Left colon (tissue), 2 donors: ENCODE measurements around the gene SNCA. TPM values are rescaled to one million over a fixed set of nuclear protein-coding genes. Genes with fewer than 3 reads are reported as not detected.

ENCODE experiments used
- ATAC-seq: fragments of 200-7000 bp; cut with Tn5 transposase; one replicate; pipeline ENCODE4 v1.9.1; 2020; ENCODE audit warnings: mild to moderate bottlenecking, moderate library complexity
- DNase-seq, 2 donors: peaks; one replicate each; pipeline ENCODE4 v3.0.0-alpha.2; 2020
- intact Hi-C, 2 donors: fragments of 100-400 bp; cut with DNase I in 1 of 2; cut with micrococcal nuclease in 1 of 2; formaldehyde crosslinking; loops; one replicate each; pipeline versions ENCODE4 v1.11.2 to v1.14.0; 2022; cut with DNase I, micrococcal nuclease
- total RNA-seq, 2 donors: library from RNA; stranded (reverse); fragmentation: NEBNext Ultra II Directional; extraction: Animal tissue kit (Norgen Biotek cat#: 25700); gene quantifications; one replicate each; pipeline ENCODE4 v1.2.1, GENCODE V29; 2021
- donor health status: DM: no; HTN: no; CAD: no.
- donor health status: DM: yes; HTN: yes; CAD: no.

The SNCA gene
- total RNA-seq, 2 donors from 2014 or later = 1.4 to 3.9 TPM

DNA sequence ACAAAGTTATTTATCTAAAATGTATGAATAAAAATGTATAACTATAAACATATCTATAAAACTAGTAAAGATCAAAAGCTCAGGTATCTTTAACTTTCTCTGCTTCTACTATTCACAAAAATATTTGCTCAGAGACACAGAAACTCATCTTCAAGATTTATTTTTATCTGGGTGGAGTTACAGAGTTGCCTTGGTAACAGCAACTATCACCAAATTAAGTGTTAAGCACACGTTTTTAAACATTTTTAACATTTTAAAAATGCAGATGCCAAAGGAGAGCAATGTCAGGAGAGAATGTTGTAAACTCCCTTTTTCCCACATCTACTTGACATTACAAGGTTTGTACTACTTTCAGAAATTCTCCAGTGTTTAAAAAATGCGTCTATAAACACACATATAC is 71.4 kb downstream of the SNCA start:
- ATAC-seq (no peak), DNase-seq (no peak)
- intact Hi-C loops = no loop called here

- no peak for DNase-seq
- intact Hi-C loops = no loop called here
- no peak for ATAC-seq
Measured at GRCh38 chr4:89762311-89762710, 74.7 kb downstream of the SNCA start.

GRCh38 chr4:89759426-89759825 is 77.5 kb downstream of the SNCA start:
- intact Hi-C loops = no loop called here
- DNase-seq = no peak
- ATAC-seq = no peak

DNA sequence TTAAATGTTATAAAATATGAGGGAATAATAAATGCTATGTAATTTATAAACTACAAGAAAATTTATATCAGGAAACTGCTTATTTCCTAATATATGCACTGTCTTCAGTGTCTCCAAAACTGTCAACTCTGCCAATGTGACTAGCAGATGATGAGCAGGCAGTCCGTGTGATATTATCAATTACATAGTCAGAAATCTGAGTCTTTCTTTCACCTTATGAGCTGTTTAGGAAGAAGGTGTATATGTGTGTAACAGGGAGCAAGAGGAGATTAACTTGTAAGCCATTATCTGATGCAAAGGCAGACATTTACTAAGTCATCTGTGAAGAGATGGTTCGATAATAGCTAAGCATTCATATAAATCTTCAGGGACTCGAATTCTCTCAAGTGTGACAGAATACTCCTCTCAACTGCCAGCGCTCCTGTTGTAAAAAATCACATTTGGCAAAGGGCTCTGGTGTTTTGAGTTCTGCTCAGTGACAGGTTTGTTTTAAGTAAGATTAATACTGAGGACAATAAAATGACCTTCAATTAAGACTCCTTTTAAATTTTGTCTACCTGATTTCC is 79.7 kb downstream of the SNCA start:
- DNase-seq (no peak), ATAC-seq (no peak)
- intact Hi-C loops = no loop called here

GRCh38 chr4:89755220-89755619 is 81.7 kb downstream of the SNCA start:
- DNase-seq (no peak), ATAC-seq (no peak)
- intact Hi-C loops = no loop called here

DNA sequence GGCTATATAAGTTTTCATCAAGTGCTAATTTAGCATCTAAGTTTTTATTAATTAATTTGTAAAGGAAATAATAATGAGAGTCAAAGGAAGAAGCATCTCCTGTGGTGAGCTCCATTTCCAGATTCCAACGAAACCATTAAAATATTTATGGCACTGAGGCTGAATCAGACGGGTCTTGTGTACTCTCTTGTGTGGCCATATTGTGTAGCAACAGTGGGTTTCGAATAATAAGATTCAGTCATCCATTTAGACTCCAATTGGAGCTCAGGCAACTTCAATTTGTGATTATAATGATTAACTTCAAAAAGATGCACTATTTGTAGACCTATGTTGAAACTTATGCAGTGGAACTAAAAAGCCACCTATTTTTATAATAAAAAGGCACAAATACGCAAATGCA is 82.4 kb downstream of the SNCA start:
- no peak for DNase-seq
- intact Hi-C loops = no loop called here
- ATAC-seq = no peak

GRCh38 chr4:89753601-89754066 is 83.3 kb downstream of the SNCA start:
- no peak for DNase-seq
- intact Hi-C loops = no loop called here
- ATAC-seq = peak; percentile 52

DNA sequence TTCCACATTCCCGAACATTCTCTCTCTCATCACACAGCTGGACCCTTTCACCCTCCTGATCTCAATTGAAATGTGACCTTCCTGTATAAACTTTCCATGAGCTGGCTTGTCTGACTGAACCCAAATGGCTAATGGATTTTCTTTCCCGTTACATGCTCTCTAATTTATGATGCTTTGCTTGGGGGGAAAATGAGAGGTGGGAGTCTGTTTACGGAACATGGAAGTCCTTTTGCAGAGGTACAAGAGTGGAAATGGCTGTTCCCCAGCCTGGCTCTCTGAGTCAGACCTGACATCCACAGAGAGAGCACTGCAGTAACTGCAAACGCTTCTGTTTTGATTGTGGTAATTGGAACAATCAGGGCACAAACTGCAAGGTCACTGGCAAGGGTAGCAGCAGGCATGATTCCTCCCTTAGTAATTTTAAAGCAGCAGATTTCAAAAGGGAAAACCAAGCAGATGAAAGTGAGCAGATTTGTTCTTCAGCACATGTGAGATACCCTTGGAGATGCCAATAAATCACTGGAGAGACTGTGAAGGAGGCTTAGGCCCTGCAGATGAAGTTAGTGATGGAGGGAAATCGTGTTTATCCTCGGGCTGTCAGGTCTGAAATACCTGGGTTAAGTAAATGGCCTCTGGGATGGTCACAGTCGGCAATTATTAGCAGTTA is 83.9 kb downstream of the SNCA start:
- intact Hi-C loops = no loop called here
- ATAC-seq (no peak), DNase-seq (no peak)

DNA sequence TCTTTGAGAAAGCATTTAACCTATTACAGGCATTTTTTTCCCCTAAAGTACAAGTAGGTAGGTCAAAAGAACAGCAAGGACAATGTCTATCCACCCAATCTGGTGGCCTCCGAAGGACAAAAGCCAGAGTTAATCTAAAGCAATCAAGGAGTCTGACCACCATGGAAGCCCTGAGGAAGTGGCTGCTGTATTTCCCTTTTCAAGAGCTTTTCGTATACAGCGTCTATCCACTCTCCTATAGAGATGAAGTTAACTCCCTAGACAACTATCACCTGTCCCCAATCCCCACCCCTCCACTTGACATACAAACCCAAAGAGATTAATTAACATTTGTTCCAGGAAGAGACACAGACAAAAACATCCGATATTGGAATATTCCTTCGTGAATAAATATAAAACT is 85.5 kb downstream of the SNCA start:
- ATAC-seq (no peak), DNase-seq (no peak)
- intact Hi-C loops = no loop called here

DNA sequence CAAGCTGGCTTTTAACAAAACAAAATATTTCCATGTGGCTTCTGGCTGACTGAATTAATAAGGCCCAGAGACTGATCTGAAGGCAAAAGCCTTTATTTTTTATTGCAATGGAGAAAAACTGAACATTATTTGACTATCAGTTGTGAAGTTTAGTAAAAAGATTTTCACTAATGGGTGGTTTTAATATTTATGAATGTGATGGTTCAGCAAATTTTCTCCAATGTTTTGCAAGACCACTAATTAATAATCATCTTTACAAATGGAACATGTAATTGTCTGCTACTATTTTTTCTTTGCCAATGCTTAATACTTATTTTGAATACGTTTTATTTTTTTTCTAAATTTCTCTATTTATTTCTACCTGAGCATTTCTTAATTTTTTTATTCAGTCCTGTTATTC is 90.6 kb downstream of the SNCA start:
- ATAC-seq = no peak
- intact Hi-C loops = no loop called here
- no peak for DNase-seq

- ATAC-seq (no peak), DNase-seq (no peak)
- intact Hi-C loops = no loop called here
Measured at GRCh38 chr4:89745708-89746107, 91.3 kb downstream of the SNCA start.

DNA sequence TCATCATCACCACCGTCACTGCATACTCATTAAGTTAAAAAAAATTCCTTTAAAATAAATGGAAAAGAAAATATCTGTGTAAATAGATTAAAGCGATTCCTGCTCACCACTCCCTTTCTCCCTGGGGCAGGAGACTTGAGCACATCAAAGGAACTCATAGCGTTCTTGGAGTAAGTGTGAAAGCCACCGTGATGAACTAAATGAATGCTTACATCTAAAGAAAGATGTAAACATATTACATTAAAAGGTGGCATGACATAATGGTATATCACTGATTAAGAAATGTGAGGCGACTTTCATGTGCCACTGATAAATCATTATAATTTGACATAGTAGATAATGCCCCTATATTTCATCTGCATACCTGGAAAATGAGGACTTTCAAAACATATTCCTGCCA is 92.0 kb downstream of the SNCA start:
- intact Hi-C loops = no loop called here

DNA sequence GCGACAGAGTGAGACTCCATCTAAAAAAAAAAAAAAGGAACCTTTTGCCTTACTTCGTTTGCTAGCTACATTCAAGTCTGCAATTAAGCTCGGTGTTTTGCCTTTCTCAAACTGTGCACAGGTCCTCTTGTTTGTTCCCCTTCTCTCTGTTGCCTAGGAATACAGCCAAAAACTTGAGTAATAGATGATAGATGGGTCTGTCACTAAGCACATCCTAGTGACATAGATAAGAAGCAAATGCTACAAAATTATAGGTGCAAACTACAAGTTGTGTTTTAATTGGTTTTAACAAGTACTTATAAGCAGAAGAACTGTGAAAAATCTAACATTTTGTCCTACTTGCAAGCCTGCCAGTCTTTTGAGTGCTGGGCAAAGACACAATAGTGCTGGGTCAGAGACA is 95.2 kb downstream of the SNCA start:
- ATAC-seq = no peak
- intact Hi-C loops = no loop called here
- no peak for DNase-seq

More for the DNA sequence above, 92.0 kb downstream of the SNCA start:
- ATAC-seq (no peak), DNase-seq (no peak)

DNA sequence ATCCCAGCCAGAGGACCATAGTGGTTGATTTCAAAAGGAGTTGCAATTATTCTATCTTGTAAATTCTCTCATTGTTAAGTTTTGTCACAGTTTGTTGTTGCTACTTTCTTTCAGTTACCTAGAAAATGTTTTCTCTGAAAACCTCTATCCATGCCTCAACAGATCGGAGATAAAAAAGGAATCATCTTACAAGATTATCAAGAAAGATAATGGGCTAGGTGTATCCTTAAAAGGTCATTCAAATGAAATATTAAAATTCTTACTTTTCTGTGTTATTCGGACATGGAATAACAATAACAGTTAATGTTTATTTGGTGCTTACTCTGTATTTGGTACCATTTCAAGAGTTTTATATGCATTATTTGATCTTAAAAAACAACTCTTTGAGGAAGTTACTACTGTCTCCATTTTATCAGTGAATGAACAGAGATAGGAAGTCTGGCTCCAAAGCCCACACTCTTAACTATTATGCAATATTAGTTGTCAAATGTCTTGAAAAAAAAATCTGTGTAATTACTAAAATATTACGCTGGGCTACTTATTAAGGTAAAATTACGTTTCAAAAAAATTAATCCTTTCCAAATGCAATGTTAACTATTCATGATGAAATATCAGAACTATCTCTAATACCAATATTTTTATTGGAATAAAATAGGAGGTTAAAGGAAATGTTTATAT is 97.5 kb downstream of the SNCA start:
- intact Hi-C loops = no loop called here
- DNase-seq (no peak), ATAC-seq (no peak)

- intact Hi-C loops = no loop called here
- ATAC-seq (no peak), DNase-seq (no peak)
Measured at GRCh38 chr4:89737888-89738287, 99.1 kb downstream of the SNCA start.

- no peak for DNase-seq
- no peak for ATAC-seq
- intact Hi-C loops = no loop called here
Measured at GRCh38 chr4:89733946-89734345, 103.0 kb downstream of the SNCA start.

DNA sequence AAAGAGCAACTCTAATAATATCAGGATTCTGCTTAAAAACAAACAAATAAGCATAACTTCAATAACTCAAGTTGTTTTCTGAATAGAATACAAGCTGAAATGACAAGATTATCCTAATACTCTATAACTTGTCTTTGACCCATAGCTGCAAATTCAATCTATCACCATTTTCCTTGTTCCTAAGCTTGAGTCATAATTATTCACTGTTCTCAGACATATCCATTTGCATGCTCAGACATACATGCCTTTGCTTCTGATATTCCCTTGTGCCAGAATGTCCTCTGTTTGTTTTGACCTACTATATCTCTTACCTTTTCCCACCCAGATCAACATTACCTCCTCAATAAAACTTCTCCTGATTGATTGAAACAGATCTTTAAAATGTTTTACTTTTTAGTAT is 109.7 kb downstream of the SNCA start:
- ATAC-seq (no peak), DNase-seq (no peak)
- intact Hi-C loops = no loop called here

DNA sequence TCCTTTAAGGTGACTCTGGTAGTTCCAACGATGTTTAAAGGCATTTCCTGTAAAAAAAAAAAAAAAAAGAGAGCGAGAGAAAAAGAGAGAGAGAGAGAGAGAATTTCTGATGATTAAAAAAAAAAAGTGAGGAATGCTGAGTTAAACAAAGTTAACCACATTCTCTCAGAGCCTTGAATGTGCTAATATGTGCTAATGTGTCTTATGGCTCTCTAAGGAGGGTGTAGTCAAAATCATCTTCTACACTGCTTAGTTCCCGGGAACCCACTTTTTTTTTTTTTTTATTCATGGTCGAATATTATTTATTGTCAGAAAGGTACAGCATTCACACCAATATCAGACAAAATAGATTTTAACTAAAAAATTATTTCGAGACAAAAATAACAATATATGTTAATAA is 111.7 kb downstream of the SNCA start:
- ATAC-seq (no peak), DNase-seq (no peak)
- intact Hi-C loops = no loop called here

GRCh38 chr4:89724716-89725115 is 112.2 kb downstream of the SNCA start:
- intact Hi-C loops = no loop called here
- DNase-seq (no peak), ATAC-seq (no peak)

GRCh38 chr4:89723096-89723495 is 113.9 kb downstream of the SNCA start:
- intact Hi-C loops = no loop called here
- no peak for ATAC-seq
- DNase-seq = no peak

DNA sequence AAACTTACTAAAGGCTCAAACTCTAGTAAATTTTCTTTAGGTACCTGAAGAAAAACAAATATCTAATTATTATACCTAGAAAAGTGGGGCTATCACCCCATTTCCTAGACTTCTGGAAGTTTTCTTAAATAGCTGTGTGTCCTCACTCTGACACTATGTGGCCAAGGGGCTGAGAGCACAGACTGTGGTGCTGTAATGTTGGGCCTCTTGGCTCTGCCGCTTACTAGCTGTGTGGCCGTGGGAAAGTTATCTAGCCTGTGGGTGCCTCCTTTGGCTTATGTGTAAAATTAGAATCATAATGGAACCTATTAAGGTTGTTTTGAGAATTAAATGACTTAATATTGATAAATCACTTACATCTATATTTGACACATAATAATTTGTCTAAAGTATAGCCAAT is 114.4 kb downstream of the SNCA start:
- ATAC-seq (no peak), DNase-seq (no peak)
- intact Hi-C loops = no loop called here
